Cerebellar nuclear complex (tissue), 1 donor: ENCODE data around the gene NCLN.
A peak's percentile ranks its signal among the peaks of the same experiment; 100 is the strongest.
"Not testable (repeated sequence)": the region's sequence is repeated elsewhere in the genome, so short reads cannot be mapped to it uniquely, and the experiment has no call there.

Experiments used
- DNase-seq, 2 experiments: peaks; one replicate each; lab custom pipeline; 2025; lab: John Stamatoyannopoulos, UW

NCLN gene

GRCh38 chr19:3225169-3225485, 39.4 kb downstream of the NCLN start:
- no peak for DNase-seq

DNA sequence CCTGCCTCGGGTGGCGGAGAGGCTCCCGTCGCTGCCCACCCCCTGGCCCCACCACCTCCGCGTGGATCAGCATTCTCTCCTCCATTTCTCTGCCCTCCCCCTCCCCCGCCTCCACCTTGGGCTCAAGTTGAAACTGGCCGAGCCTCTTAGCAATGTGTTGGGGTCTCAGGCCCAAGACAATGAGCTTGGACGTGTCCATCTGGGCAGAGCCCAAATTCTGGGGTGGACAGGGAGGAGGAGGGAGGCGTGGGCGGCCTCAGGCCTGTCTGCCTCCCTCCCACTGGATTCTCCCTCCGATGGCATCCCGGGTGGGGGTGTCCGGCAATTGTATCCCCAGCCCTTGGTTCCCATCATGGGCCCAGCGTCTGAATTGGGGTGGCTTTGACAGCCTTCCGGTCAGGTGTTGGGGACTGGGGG, 40.0 kb downstream of the NCLN start:
- no peak for DNase-seq

GRCh38 chr19:3227054-3227626, 41.4 kb downstream of the NCLN start:
- no peak for DNase-seq

GRCh38 chr19:3229346-3229743, 43.6 kb downstream of the NCLN start:
- no peak for DNase-seq

DNA sequence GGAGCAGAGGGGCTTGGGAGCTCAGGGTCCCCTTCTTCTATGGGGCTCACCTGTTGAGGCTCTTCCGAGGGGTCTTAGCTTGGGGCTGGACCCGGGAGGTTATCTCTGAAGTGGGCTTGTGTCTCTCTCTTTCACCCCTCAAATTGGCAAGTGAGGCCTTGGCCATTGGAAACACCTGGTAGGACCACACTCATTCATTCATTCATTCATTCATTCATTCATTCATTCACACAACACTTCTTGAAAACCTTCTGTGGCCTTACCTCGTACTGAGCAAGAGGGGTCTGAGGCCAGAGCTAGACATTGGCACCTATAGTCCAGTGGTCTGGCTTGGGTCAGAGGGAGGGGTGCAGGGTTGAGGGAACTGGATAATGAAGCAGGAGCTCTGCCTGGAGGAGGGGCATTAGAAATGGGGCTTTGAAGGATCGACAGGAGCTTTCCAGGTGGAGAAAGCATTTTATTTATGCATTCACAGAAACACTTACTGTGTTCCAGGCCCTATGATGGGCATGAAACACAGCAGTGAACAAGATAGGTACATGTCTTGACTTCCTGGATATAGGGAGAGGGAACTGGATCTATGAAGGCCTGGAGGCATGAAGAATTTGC, 44.3 kb downstream of the NCLN start:
- no peak for DNase-seq

DNA sequence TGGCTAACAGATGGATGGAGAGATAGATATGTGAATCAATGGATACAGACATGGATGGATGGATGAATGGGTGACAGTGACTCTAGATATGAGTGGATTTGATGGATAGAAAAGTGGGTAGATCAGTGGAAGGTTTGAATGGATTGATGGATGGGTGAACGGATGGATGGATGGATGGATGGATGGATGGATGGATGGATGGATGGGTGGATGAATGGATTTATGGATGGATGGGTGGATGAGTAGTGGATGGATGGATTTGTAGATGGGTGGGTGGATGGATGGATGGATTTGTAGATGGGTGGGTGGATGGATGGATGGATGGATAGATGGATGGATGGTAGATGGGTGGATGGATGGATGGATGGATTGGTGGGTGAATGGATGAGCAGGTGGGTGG, 45.6 kb downstream of the NCLN start:
- DNase-seq: no peak

DNA sequence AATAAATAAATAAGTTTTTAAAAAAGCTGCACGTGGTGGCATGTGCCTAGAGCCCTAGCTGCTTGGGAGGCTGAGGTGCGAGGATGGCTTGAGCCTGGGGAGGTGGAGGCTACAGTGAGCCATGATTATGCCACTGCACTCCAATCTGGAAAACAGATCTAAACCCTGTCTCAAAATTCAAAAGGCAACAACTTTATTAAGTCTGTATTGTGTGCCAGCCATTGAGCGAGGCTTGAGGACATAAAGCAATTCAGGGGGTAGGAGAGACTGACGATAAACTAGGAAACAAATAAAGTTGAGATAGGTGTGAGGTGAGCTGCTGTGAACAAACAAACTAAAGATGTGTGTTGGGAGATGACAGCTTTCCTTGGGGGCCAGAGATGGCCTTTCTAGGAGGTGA, 47.4 kb downstream of the NCLN start:
- DNase-seq: no peak

GRCh38 chr19:3233831-3234230, 48.1 kb downstream of the NCLN start:
- DNase-seq: no peak

GRCh38 chr19:3234800-3235199, 49.1 kb downstream of the NCLN start:
- no peak for DNase-seq

GRCh38 chr19:3235604-3236003, 49.9 kb downstream of the NCLN start:
- not testable (repeated sequence) for DNase-seq

- DNase-seq: no peak
Observed at GRCh38 chr19:3236272-3236671, 50.5 kb downstream of the NCLN start.

GRCh38 chr19:3238066-3238561, 52.4 kb downstream of the NCLN start:
- no peak for DNase-seq

GRCh38 chr19:3239367-3239766, 53.6 kb downstream of the NCLN start:
- DNase-seq: no peak

- peak in 1 of 2 experiments; percentile 65 for DNase-seq
Observed at GRCh38 chr19:3243819-3244700, 58.3 kb downstream of the NCLN start.

DNA sequence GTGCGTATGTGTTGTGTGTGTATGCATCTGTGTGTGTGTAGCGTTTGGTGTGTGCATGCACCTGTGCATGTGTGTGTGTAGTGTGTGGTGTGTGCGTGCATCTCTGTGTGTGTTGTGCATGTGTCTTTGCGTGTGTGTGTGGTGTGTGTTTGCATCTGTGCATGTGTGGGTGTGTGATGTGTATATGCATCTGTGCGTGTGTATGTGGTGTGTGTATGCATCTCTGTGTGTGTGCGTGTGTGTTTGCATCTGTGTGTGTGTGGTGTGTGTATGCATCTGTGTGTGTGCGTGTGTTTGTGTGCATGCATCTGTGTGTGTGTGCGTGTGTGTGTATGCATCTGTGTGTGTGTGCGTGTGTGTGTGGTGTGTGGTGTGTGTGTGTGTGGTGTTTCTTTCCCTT, 59.3 kb downstream of the NCLN start:
- no peak for DNase-seq

- DNase-seq: no peak
Observed at GRCh38 chr19:3248728-3249326, 63.1 kb downstream of the NCLN start.

- no peak for DNase-seq
Observed at GRCh38 chr19:3249408-3249807, 63.7 kb downstream of the NCLN start.

DNA sequence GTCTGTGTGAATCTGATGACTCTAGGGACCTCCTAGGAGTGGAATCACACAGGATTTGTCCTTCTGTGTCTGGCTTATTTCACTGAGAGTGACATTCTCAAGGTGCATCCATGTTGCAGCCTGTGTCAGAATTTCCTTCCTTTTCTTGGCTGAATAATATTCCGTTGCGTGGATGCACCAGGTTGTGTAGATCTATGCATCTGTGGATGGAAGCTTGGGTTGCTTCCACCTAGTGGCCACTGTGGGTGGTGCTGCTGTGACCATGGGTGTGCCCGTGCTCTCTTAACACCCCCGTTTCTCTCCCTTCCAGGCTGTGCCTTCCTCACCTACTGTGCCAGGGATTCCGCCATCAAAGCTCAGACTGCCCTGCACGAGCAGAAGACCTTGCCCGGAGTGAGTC, 64.9 kb downstream of the NCLN start:
- no peak for DNase-seq

DNA sequence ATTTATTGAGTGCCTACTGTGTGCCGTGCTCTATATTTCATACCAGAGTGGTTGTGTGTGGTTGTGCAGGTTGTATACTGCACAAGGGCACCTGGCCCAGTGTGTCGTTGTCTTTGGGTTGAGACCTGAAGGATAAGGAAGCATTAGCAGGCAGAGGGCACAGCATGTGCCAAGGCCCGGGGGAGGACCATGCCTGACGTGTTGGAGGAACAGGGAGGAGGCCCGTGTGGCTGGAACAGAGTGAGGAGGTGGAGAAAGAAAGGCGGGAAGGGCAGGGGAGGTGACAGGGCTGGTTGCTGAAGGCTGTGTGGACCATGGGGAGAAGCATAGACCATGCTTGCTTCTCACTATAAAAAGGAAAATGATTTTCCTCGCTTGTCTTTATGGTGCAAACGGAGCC, 65.5 kb downstream of the NCLN start:
- no peak for DNase-seq

GRCh38 chr19:3252650-3253049, 66.9 kb downstream of the NCLN start:
- DNase-seq: no peak

- no peak for DNase-seq
Observed at GRCh38 chr19:3253270-3253669, 67.5 kb downstream of the NCLN start.

DNA sequence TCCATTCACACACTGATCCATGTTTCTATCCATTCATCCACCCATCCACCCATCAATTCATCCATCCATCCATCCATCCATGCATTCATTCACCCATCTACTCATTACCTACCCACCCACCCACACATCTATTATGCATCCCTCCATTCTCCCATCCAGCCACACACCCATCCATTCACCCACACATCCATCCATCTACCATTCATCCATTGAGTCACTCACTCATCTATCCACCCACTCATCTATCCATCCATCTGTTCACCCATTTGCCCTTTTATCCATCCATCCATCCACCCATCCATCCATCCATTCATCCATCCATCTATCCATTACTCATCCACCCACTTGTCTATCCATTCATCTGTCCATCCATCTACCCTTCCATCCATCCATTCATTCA, 68.8 kb downstream of the NCLN start:
- no peak for DNase-seq

DNA sequence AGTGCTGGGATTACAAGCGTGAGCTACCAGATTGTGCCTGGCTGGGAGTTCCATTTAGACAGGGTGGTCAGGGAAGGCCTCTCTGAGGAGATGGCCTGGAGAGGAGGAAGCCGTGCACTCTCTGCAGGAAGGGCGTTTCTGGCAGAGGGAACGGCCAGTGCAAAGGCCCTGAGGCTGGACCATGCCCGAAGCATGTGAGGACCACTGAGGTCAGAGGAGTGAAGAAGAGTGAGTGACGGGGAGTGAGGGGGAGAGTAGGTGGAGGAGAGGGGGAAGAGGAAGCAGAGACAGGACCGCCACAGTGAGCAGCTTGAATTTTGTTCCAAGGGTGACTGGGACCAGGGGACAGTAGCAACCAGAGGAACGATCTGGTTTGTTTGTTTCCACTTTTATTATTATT, 71.3 kb downstream of the NCLN start:
- DNase-seq: no peak
